UCSD-AML1 (cell line): ENCODE results near the gene DMKN.

Experiments used
- DNase-seq: peaks from one replicate; lab custom pipeline; 2025; ENCODE audit not compliant: unreplicated experiment; lab: John Stamatoyannopoulos, UW

Gene DMKN

GRCh38 chr19:35528218-35529038 is 15.0 kb upstream of the DMKN start, which contains the start of gene SBSN:
SBSN (minus strand) TSS chr19:35528311; CDS start chr19:35528281, 30 bp downstream.
- DNase-seq: no peak

- no peak for DNase-seq
Observed at GRCh38 chr19:35525873-35526272, 12.4 kb upstream of the DMKN start.

- no peak for DNase-seq
Observed at GRCh38 chr19:35524181-35524837, 10.9 kb upstream of the DMKN start.

- no peak for DNase-seq
Observed at GRCh38 chr19:35522745-35523327, 9.4 kb upstream of the DMKN start.

- DNase-seq: no peak
Observed at GRCh38 chr19:35521124-35521743, 7.8 kb upstream of the DMKN start.

GRCh38 chr19:35519291-35519690 is 5.8 kb upstream of the DMKN start:
- no peak for DNase-seq

GRCh38 chr19:35518313-35518712 is 4.9 kb upstream of the DMKN start:
- DNase-seq: no peak

GRCh38 chr19:35517342-35517741 is 3.9 kb upstream of the DMKN start:
- no peak for DNase-seq

- no peak for DNase-seq
Observed at GRCh38 chr19:35516310-35516709, 2.9 kb upstream of the DMKN start.

- no peak for DNase-seq
Observed at GRCh38 chr19:35514282-35514809, 897 bp upstream of the DMKN start.

GRCh38 chr19:35512831-35513627 is 420 bp downstream of the DMKN start:
- no peak for DNase-seq

- DNase-seq: no peak
Observed at GRCh38 chr19:35511337-35511736, 2.1 kb downstream of the DMKN start.

- DNase-seq: no peak
Observed at GRCh38 chr19:35510626-35510964, 2.9 kb downstream of the DMKN start.

GRCh38 chr19:35509861-35510625 is 3.4 kb downstream of the DMKN start:
- peak; percentile 55 for DNase-seq

- DNase-seq: no peak
Observed at GRCh38 chr19:35509018-35509652, 4.3 kb downstream of the DMKN start.

GRCh38 chr19:35508129-35508528 is 5.3 kb downstream of the DMKN start:
- DNase-seq: no peak

- no peak for DNase-seq
Observed at GRCh38 chr19:35507561-35507960, 5.9 kb downstream of the DMKN start.

- no peak for DNase-seq
Observed at GRCh38 chr19:35506011-35506410, 7.4 kb downstream of the DMKN start.

GRCh38 chr19:35502751-35503150 is 10.7 kb downstream of the DMKN start:
- no peak for DNase-seq
